HepG2 (cell line): ENCODE measurements around the gene SF3B6. TPM values are rescaled to one million over a fixed set of nuclear protein-coding genes. Genes with fewer than 3 reads are reported as not detected.

Experiments
- ETS1 ChIP-seq: sonication (generic); formaldehyde crosslinking; IDR thresholded peaks from 2 replicates; pipeline ENCODE4 v1.4.0; 2020; ENCODE audit warnings: missing genetic modification reagents
- FOSL1 ChIP-seq: sonication (generic); formaldehyde crosslinking; IDR thresholded peaks from 2 replicates; pipeline ENCODE4 v1.9.0; 2021; ENCODE audit warnings: missing genetic modification reagents, borderline replicate concordance
- FOXP1 ChIP-seq, 2 experiments: fragments of 450-650 bp in 1 of 2; IDR thresholded peaks; 2 replicates each; pipeline ENCODE4 v1.6.1; 2017 to 2018; ENCODE audit warnings: antibody characterized with exemption in 1 of 2
- IKZF1 ChIP-seq: fragments of 450-650 bp; IDR thresholded peaks from 2 replicates; pipeline ENCODE4 v1.7.1; 2016
- MAFG ChIP-seq: sonication (generic); formaldehyde crosslinking; IDR thresholded peaks from 2 replicates; pipeline ENCODE4 v1.5.1; 2020; ENCODE audit warnings: mild to moderate bottlenecking, missing genetic modification reagents
- MAX ChIP-seq: IDR thresholded peaks from 2 replicates; pipeline ENCODE4 v1.6.1; 2012; ENCODE audit warnings: inconsistent platforms
- MIXL1 ChIP-seq: IDR thresholded peaks from 2 replicates; pipeline ENCODE4 v1.6.1; 2016
- ZBED4 ChIP-seq: sonication (generic); formaldehyde crosslinking; IDR thresholded peaks from 2 replicates; pipeline ENCODE4 v1.4.0; 2020; ENCODE audit warnings: missing genetic modification reagents, borderline replicate concordance
- ZEB1 ChIP-seq: IDR thresholded peaks from 2 replicates; pipeline ENCODE4 v1.6.1; 2012; ENCODE audit warnings: mild to moderate bottlenecking, low read depth, inconsistent platforms; ENCODE audit not compliant: insufficient replicate concordance
- ZFP90 ChIP-seq: sonication (generic); formaldehyde crosslinking; IDR thresholded peaks from 2 replicates; pipeline ENCODE4 v1.8.0; 2022; ENCODE audit warnings: missing genetic modification reagents, mild to moderate bottlenecking, inconsistent platforms, borderline replicate concordance
- ZFYVE20 ChIP-seq: sonication (generic); formaldehyde crosslinking; IDR thresholded peaks from 2 replicates; pipeline ENCODE4 v1.8.0; 2023; ENCODE audit warnings: low read depth, mild to moderate bottlenecking, moderate library complexity, missing genetic modification reagents, borderline replicate concordance
- ZNF251 ChIP-seq: sonication (generic); formaldehyde crosslinking; IDR thresholded peaks from 2 replicates; pipeline ENCODE4 v1.9.0; 2021; ENCODE audit warnings: mild to moderate bottlenecking, missing genetic modification reagents
- ZNF275 ChIP-seq: sonication (generic); formaldehyde crosslinking; IDR thresholded peaks from 2 replicates; pipeline ENCODE4 v1.8.0; 2022; ENCODE audit warnings: missing genetic modification reagents, mild to moderate bottlenecking, inconsistent platforms, borderline replicate concordance
- ZNF350 ChIP-seq: sonication (generic); formaldehyde crosslinking; IDR thresholded peaks from 2 replicates; pipeline ENCODE4 v1.4.0; 2020; ENCODE audit warnings: mild to moderate bottlenecking, low read depth, missing genetic modification reagents, borderline replicate concordance
- ZNF468 ChIP-seq: sonication (generic); formaldehyde crosslinking; IDR thresholded peaks from 2 replicates; pipeline ENCODE4 v1.8.0; 2022; ENCODE audit warnings: mild to moderate bottlenecking, moderate library complexity, missing genetic modification reagents
- ZNF609 ChIP-seq: sonication (generic); formaldehyde crosslinking; IDR thresholded peaks from 2 replicates; pipeline ENCODE4 v1.4.0; 2020; ENCODE audit warnings: mild to moderate bottlenecking, missing genetic modification reagents, borderline replicate concordance
- ZNF83 ChIP-seq: sonication (generic); formaldehyde crosslinking; IDR thresholded peaks from 2 replicates; pipeline ENCODE4 v1.4.0; 2020; ENCODE audit warnings: missing genetic modification reagents, mild to moderate bottlenecking, borderline replicate concordance
- ZSCAN21 ChIP-seq: sonication (generic); formaldehyde crosslinking; IDR thresholded peaks from 2 replicates; pipeline ENCODE4 v1.8.0; 2022; ENCODE audit warnings: mild to moderate bottlenecking, missing genetic modification reagents, moderate library complexity, borderline replicate concordance
- polyA plus RNA-seq, 8 experiments: library from polyadenylated mRNA; depleted of rRNA in 3 of 8; stranded (reverse) in 7 of 8; unstranded in 1 of 8; fragments of >200 nt; fragmentation: Illumina TruSeq in 4 of 8; extraction: Trizol in 4 of 8; gene quantifications; 2 replicates each; pipeline versions ENCODE4 v1.2.1 to v1.2.3, GENCODE V29; 2011 to 2016; ENCODE audit warnings: low read depth in 4 of 8, missing spikeins in 1 of 8, mixed read lengths in 1 of 8; ENCODE audit not compliant: insufficient read depth in 1 of 8
- total RNA-seq, 5 experiments: library from RNA; depleted of rRNA; stranded (reverse); fragments of >200 nt; fragmentation: Illumina TruSeq; extraction: Trizol; gene quantifications; 2 replicates each; pipeline ENCODE4 v1.2.3, GENCODE V29; 2016; ENCODE audit warnings: low read depth in 1 of 5

Gene SF3B6
- total and polyA plus RNA-seq, 2 of the 13 experiments (the other 11 are each of a cell fraction or from before 2014, with no cell fraction given): 177 to 182 TPM

GRCh38 chr2:24022324-24022974, 53.7 kb downstream of the SF3B6 start (continued):
- peak; percentile 9; the same call in 1 of the 2 replicates for TF ChIP-seq ZBED4
- TF ChIP-seq ZFP90 (CRISPR knock-in tag): no peak; the same call in 1 of the 2 replicates
- TF ChIP-seq MIXL1 (CRISPR knock-in tag): no peak
- no peak for TF ChIP-seq MAFG
- TF ChIP-seq ZNF83 (CRISPR knock-in tag): no peak
- no peak for TF ChIP-seq ZNF275 (CRISPR knock-in tag)
- TF ChIP-seq ZNF609: 0 out of 2 replicates have a peak, but pooled peaks have one; percentile 50
- TF ChIP-seq ZEB1: peak; percentile 83
- TF ChIP-seq ZNF251 (CRISPR knock-in tag): no peak
- no peak for TF ChIP-seq ZSCAN21
- no peak; the same call in 1 of the 2 replicates for TF ChIP-seq MAX
- TF ChIP-seq FOXP1 (IDR thresholded peaks at IDR 0.05): no peak
- TF ChIP-seq FOXP1 (CRISPR knock-in tag; IDR thresholded peaks at IDR 0.05): peak; percentile 39; the same call in 1 of the 2 replicates
- TF ChIP-seq ETS1: no peak
- no peak; the same call in 1 of the 2 replicates for TF ChIP-seq ZNF350 (CRISPR knock-in tag)
- no peak for TF ChIP-seq IKZF1
- TF ChIP-seq ZFYVE20 (CRISPR knock-in tag): no peak
- TF ChIP-seq FOSL1: no peak
- peak; percentile 48; the same call in 1 of the 2 replicates for TF ChIP-seq ZNF468 (CRISPR knock-in tag)
